Kidney (tissue), 14 donors: ENCODE measurements around the gene ABHD17B. TPM values are rescaled to one million over a fixed set of nuclear protein-coding genes. Genes with fewer than 3 reads are reported as not detected.

ENCODE experiments used
- DNase-seq, 5 donors: peaks; one replicate each; pipeline ENCODE4 v3.0.0-alpha.2; 2013 to 2020
- FAIRE-seq: peaks from 2 replicates; lab custom pipeline; 2012; peaks lifted over from hg19 to GRCh38; lab: Jason Lieb, UNC
- H3K27ac ChIP-seq, 2 donors: one replicate each; pipeline ENCODE4 v1.7.0; 2013; ENCODE audit warnings: low read depth in 2 of 2, low read length in 2 of 2, inconsistent platforms in 1 of 2
- H3K27me3 ChIP-seq: one replicate; pipeline ENCODE4 v1.7.1; 2013; ENCODE audit warnings: low read length, inconsistent platforms; ENCODE audit not compliant: control insufficient read depth, insufficient read depth
- H3K36me3 ChIP-seq, 3 donors: one replicate each; pipeline versions ENCODE4 v1.7.0 to v1.7.1; 2013; ENCODE audit warnings: low read length in 3 of 3, control low read depth in 1 of 3, inconsistent platforms in 1 of 3; ENCODE audit not compliant: insufficient read depth in 3 of 3, control insufficient read depth in 2 of 3
- H3K4me1 ChIP-seq, 3 donors: one replicate each; pipeline versions ENCODE4 v1.7.0 to v1.7.1; 2013; ENCODE audit warnings: low read length in 3 of 3, inconsistent platforms in 1 of 3, low read depth in 1 of 3; ENCODE audit not compliant: control insufficient read depth in 2 of 3, insufficient read depth in 2 of 3
- H3K4me3 ChIP-seq, 3 donors: one replicate each; pipeline versions ENCODE4 v1.7.0 to v1.8.1; 2013; ENCODE audit warnings: low read length in 3 of 3, control low read depth in 1 of 3, inconsistent platforms in 1 of 3
- H3K9ac ChIP-seq, 3 donors: one replicate each; pipeline versions ENCODE4 v1.7.0 to v1.7.1; 2013; ENCODE audit warnings: low read length in 3 of 3, control low read depth in 1 of 3, inconsistent platforms in 1 of 3
- H3K9me3 ChIP-seq, 3 donors: one replicate each; pipeline versions ENCODE4 v1.7.0 to v1.7.1; 2013; ENCODE audit warnings: low read length in 3 of 3, control low read depth in 1 of 3, inconsistent platforms in 1 of 3; ENCODE audit not compliant: control insufficient read depth in 2 of 3, insufficient read depth in 1 of 3
- CTCF ChIP-seq: IDR thresholded peaks from 3 replicates; pipeline ENCODE4 v1.5.1; 2012; ENCODE audit warnings: mild to moderate bottlenecking, moderate library complexity, borderline replicate concordance; ENCODE audit not compliant: insufficient read depth; ENCODE audit errors: extremely low read depth
- intact Hi-C: fragments of 100-400 bp; cut with DNase I; formaldehyde crosslinking; loops from one replicate; pipeline ENCODE4 v1.11.1; 2022
- polyA plus RNA-seq: library from polyadenylated mRNA; stranded (reverse); fragments of 350-450 nt; fragmentation: Illumina TruSeq; extraction: RNeasy Lipid Tissue Mini Kit (QIAGEN cat#74804); gene quantifications from one replicate; pipeline ENCODE4 v1.2.3, GENCODE V29; 2014; ENCODE audit warnings: low read depth, low replicate concordance; ENCODE audit not compliant: insufficient read depth
- total RNA-seq: library from RNA; stranded (reverse); fragmentation: NEBNext Ultra II Directional; extraction: Animal tissue kit (Norgen Biotek cat#: 25700); gene quantifications from one replicate; pipeline ENCODE4 v1.2.1, GENCODE V29; 2021
- donor health status: control.
- donor health status: control.
- donor health status: control.
- donor health status: control.
- donor health status: control.
- donor health status: DM: yes; HTN: yes; CAD: no.
- donor health status: Normal renal cell carcinoma (clear cell type).

ABHD17B gene
- total and polyA plus RNA-seq, 2 donors from 2014 or later: 9.0 to 19.0 TPM

- Histone ChIP-seq H3K4me1 (peaks cover 0 to 3% (median 0%) of the 10 kb centered on the region in 3 donors), H3K27ac (no peak overlapping the region), H3K27me3 (no peaks in the 10 kb centered on the region), H3K36me3 (no peaks in the 10 kb centered on the region), H3K4me3 (no peak overlapping the region), H3K9me3 (no peaks in the 10 kb centered on the region), H3K9ac (no peak overlapping the region)
- no peak for TF ChIP-seq CTCF
- intact Hi-C loops: no loop called here
- DNase-seq (no peak), FAIRE-seq (no peak)
Observed at GRCh38 chr9:71895955-71896354, 15.0 kb downstream of the ABHD17B start.

GRCh38 chr9:71895117-71895516, 15.9 kb downstream of the ABHD17B start:
- no peak for TF ChIP-seq CTCF
- no peak overlapping the region for H3K27ac ChIP-seq
- H3K9me3 ChIP-seq: no peaks in the 10 kb centered on the region
- peaks cover 0 to 3% (median 0%) of the 10 kb centered on the region in 3 donors for H3K4me1 ChIP-seq
- no peak overlapping the region for H3K9ac ChIP-seq
- FAIRE-seq: no peak
- no peaks in the 10 kb centered on the region for H3K36me3 ChIP-seq
- intact Hi-C loops: no loop called here
- no peak for DNase-seq
- H3K27me3 ChIP-seq: no peaks in the 10 kb centered on the region
- no peak overlapping the region for H3K4me3 ChIP-seq

GRCh38 chr9:71891557-71892189, 19.3 kb downstream of the ABHD17B start:
- no peak for TF ChIP-seq CTCF
- H3K36me3 ChIP-seq: no peaks in the 10 kb centered on the region
- DNase-seq (no peak), FAIRE-seq (no peak)
- H3K4me3 ChIP-seq: no peak overlapping the region
- H3K27me3 ChIP-seq: no peaks in the 10 kb centered on the region
- peaks cover 0 to 5% (median 3%) of the 10 kb centered on the region in 3 donors for H3K4me1 ChIP-seq
- intact Hi-C loops: no loop called here
- H3K9me3 ChIP-seq: no peaks in the 10 kb centered on the region
- no peak overlapping the region for H3K27ac ChIP-seq
- no peak overlapping the region for H3K9ac ChIP-seq
